Sigmoid colon (tissue), 7 donors: ENCODE results near the gene ATP10A. TPM values are rescaled to one million over a fixed set of nuclear protein-coding genes. Genes with fewer than 3 reads are reported as not detected.

Source experiments
- DNase-seq: peaks from one replicate; pipeline ENCODE4 v3.0.0-alpha.2; 2019
- H3K27ac ChIP-seq, 4 donors: fragments of 200-600 bp; sonication (generic); one replicate each; pipeline ENCODE4 v1.5.1; 2016 to 2019; ENCODE audit warnings: mild to moderate bottlenecking in 1 of 4
- H3K27me3 ChIP-seq, 3 donors: fragments of 200-600 bp; sonication (generic); one replicate each; pipeline ENCODE4 v1.5.1; 2019; ENCODE audit warnings: mild to moderate bottlenecking in 1 of 3
- H3K36me3 ChIP-seq, 4 donors: fragments of 200-600 bp; sonication (generic); one replicate each; pipeline ENCODE4 v1.5.1; 2016 to 2019
- H3K4me1 ChIP-seq, 4 donors: fragments of 200-600 bp; sonication (generic); one replicate each; pipeline ENCODE4 v1.5.1; 2017 to 2019
- H3K4me3 ChIP-seq, 4 donors: fragments of 200-600 bp; sonication (generic); one replicate each; pipeline ENCODE4 v1.5.1; 2017 to 2019; ENCODE audit warnings: mild to moderate bottlenecking in 2 of 4, moderate library complexity in 1 of 4
- H3K9me3 ChIP-seq, 4 donors: fragments of 200-600 bp in 3 of 4; sonication (generic) in 3 of 4; one replicate each; pipeline versions ENCODE4 v1.5.1 to v1.6.1; 2013 to 2019
- CTCF ChIP-seq, 4 experiments: fragments of 450-650 bp in 3 of 4; fragments of 200-600 bp in 1 of 4; IDR thresholded peaks; one replicate each; pipeline ENCODE4 v1.5.1; 2016 to 2019; ENCODE audit warnings: antibody characterized with exemption in 4 of 4, mild to moderate bottlenecking in 3 of 4, moderate library complexity in 2 of 4
- EP300 ChIP-seq, 4 donors: sonication (generic); formaldehyde crosslinking; IDR thresholded peaks; one replicate each; pipeline ENCODE4 v1.6.1; 2017; ENCODE audit warnings: antibody characterized with exemption in 4 of 4
- POLR2A ChIP-seq, 2 donors: fragments of 450-650 bp; IDR thresholded peaks; one replicate each; pipeline ENCODE4 v1.6.1; 2016; ENCODE audit warnings: antibody characterized with exemption in 2 of 2, mild to moderate bottlenecking in 2 of 2, moderate library complexity in 2 of 2
- POLR2AphosphoS5 ChIP-seq, 4 donors: sonication (generic); formaldehyde crosslinking; IDR thresholded peaks; one replicate each; pipeline ENCODE4 v1.6.1; 2017; ENCODE audit warnings: antibody characterized with exemption in 4 of 4
- WGBS, 2 donors: extraction: QIAGEN DNeasy Blood & Tissue Kit; methylation state at CpG; one replicate each; pipeline ENCODE4 v1.1.7; 2013; 5-methylcytosine and 5-hydroxymethylcytosine counted together
- intact Hi-C: fragments of 100-400 bp; cut with DNase I; formaldehyde crosslinking; loops from one replicate; pipeline ENCODE4 v1.15.1; 2023
- polyA plus RNA-seq, 3 donors: library from polyadenylated mRNA; stranded (reverse); fragments of 200-250 nt; gene quantifications; one replicate each; pipeline ENCODE4 v1.2.3, GENCODE V29; 2013
- total RNA-seq, 4 donors: library from RNA; depleted of rRNA; stranded (reverse); fragments of >200 nt; gene quantifications; one replicate each; pipeline ENCODE4 v1.1.0, GENCODE V29; 2016
- donor health status: healthy with polysubstance abuse.
- donor health status: Bipolar disorder and iron deficiency.
- donor health status: healthy.

Gene ATP10A
- total and polyA plus RNA-seq, 7 donors = 0.23 to 7.7 (median 2.9) TPM

GRCh38 chr15:25677719-25678499, 185.2 kb downstream of the ATP10A start:
- Histone ChIP-seq H3K36me3 (peaks cover 0 to 16% (median 6%) of the 10 kb centered on the region in 4 donors), H3K4me3 (no peak overlapping the region), H3K9me3 (no peaks in the 10 kb centered on the region), H3K27ac (no peak overlapping the region), H3K4me1 (peaks cover 0 to 25% (median 20%) of the 10 kb centered on the region in 4 donors), H3K27me3 (no peaks in the 10 kb centered on the region)
- TF ChIP-seq EP300 (IDR thresholded peaks at IDR 0.05) = no peak
- TF ChIP-seq POLR2A (IDR thresholded peaks at IDR 0.05) = no peak
- TF ChIP-seq POLR2AphosphoS5 (IDR thresholded peaks at IDR 0.05) = no peak
- no peak for TF ChIP-seq CTCF (IDR thresholded peaks at IDR 0.05)
- peak; percentile 34 for DNase-seq
- intact Hi-C loops = loop anchor here (10.0 kb wide), 1 partner anchor 187 kb away; the partner anchor contains the start of gene ATP10A
- WGBS, 2 donors = 69 to 75% methylated on average over 9 of the region's 9 CpGs

GRCh38 chr15:25676070-25676469, 187.1 kb downstream of the ATP10A start:
- Histone ChIP-seq H3K27me3 (no peaks in the 10 kb centered on the region), H3K9me3 (no peaks in the 10 kb centered on the region), H3K4me3 (no peak overlapping the region), H3K27ac (peak overlapping the region in 2 of 4 donors; percentile 79 to 90), H3K36me3 (peaks cover 0 to 16% (median 6%) of the 10 kb centered on the region in 4 donors), H3K4me1 (peaks cover 0 to 31% (median 20%) of the 10 kb centered on the region in 4 donors)
- no peak for TF ChIP-seq CTCF (IDR thresholded peaks at IDR 0.05)
- no peak for TF ChIP-seq EP300 (IDR thresholded peaks at IDR 0.05)
- no peak for TF ChIP-seq POLR2A (IDR thresholded peaks at IDR 0.05)
- TF ChIP-seq POLR2AphosphoS5 (IDR thresholded peaks at IDR 0.05) = no peak
- DNase-seq = no peak
- 83 to 94% methylated on average over 8 of the region's 8 CpGs for WGBS, 2 donors
- intact Hi-C loops = loop anchor here (10.0 kb wide), 1 partner anchor 189 kb away; the partner anchor contains the start of gene ATP10A

GRCh38 chr15:25675396-25675795, 187.7 kb downstream of the ATP10A start:
- TF ChIP-seq POLR2AphosphoS5 (IDR thresholded peaks at IDR 0.05) (no peak), CTCF (IDR thresholded peaks at IDR 0.05) (no peak), EP300 (IDR thresholded peaks at IDR 0.05) (no peak), POLR2A (IDR thresholded peaks at IDR 0.05) (no peak)
- Histone ChIP-seq H3K36me3 (peaks cover 0 to 16% (median 6%) of the 10 kb centered on the region in 4 donors), H3K27me3 (no peaks in the 10 kb centered on the region), H3K4me3 (no peak overlapping the region), H3K9me3 (no peaks in the 10 kb centered on the region), H3K4me1 (peaks cover 0 to 38% (median 27%) of the 10 kb centered on the region in 4 donors), H3K27ac (peak overlapping the region; percentile 48 to 90 (median 72))
- WGBS, 2 donors = 80% methylated on average over 8 of the region's 8 CpGs
- intact Hi-C loops = loop anchor here (10.0 kb wide), 1 partner anchor 189 kb away; the partner anchor contains the start of gene ATP10A
- DNase-seq = no peak

DNA sequence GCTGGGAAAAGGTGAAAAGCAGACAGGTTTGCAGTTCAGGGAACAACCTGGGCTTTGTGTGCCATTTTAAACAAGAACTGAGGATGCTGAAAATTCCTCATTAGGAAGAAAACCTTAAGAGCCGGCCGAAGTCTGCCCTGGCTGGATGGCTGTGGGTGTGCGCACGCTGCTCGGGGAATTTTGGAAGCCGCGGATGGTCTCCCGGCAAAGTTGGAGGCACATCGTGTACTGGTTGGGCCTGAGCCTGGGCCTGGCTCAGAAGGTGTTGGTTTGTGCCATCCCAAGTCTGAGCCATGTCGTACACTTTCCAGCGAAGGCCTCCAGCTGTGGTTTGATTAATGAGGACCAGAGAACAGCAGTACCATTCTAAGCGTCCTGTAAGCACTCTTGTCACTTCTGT, 188.2 kb downstream of the ATP10A start:
- H3K4me3 ChIP-seq = no peak overlapping the region
- H3K27ac ChIP-seq = peak overlapping the region; percentile 48 to 90 (median 72)
- TF ChIP-seq POLR2AphosphoS5 (IDR thresholded peaks at IDR 0.05) (peak; percentile 45 to 80 (median 64)), EP300 (IDR thresholded peaks at IDR 0.05) (peak in 2 of 4 donors; percentile 12 to 48), POLR2A (IDR thresholded peaks at IDR 0.05) (no peak)
- intact Hi-C loops = loop anchor here (5.0 to 10.0 kb wide), 2 partner anchors 190 to 238 kb away; partner anchors contain the start of genes ATP10A and UBE3A
- WGBS, 2 donors = 86 to 90% methylated on average over 12 of the region's 12 CpGs
- peak; percentile 91 for DNase-seq
- H3K27me3 ChIP-seq = no peaks in the 10 kb centered on the region
- peaks cover 0 to 42% (median 32%) of the 10 kb centered on the region in 4 donors for H3K4me1 ChIP-seq
- H3K9me3 ChIP-seq = no peaks in the 10 kb centered on the region
- H3K36me3 ChIP-seq = peaks cover 0 to 16% (median 5%) of the 10 kb centered on the region in 4 donors

DNA sequence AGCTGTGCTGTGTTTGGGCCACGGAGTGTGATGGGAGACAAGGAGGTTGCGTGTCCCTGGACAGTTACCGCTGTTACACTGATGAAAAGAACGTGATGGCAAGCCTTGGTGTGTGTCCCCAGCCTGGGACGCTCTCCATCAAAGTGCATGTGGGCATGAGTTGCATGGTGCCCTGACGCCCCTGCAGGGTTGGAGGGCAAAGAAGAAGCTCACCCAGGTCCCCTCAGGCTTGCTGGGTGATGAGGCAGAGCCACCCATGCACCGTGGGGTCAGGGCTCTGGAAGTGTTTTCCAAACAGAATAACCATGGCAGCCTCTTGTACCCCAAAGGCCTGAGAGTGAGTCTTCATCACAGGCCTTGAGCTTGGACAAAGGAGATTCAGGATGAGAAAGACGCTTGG, 189.2 kb downstream of the ATP10A start:
- peaks cover 0 to 49% (median 39%) of the 10 kb centered on the region in 4 donors for H3K4me1 ChIP-seq
- no peaks in the 10 kb centered on the region for H3K9me3 ChIP-seq
- DNase-seq = no peak
- no peak overlapping the region for H3K4me3 ChIP-seq
- H3K36me3 ChIP-seq = peaks cover 0 to 10% (median under 1%) of the 10 kb centered on the region in 4 donors
- no peaks in the 10 kb centered on the region for H3K27me3 ChIP-seq
- peak overlapping the region; percentile 48 to 90 (median 72) for H3K27ac ChIP-seq
- intact Hi-C loops = loop anchor here (5.0 to 10.0 kb wide), 2 partner anchors 191 to 237 kb away; partner anchors contain the start of genes ATP10A and UBE3A
- TF ChIP-seq POLR2AphosphoS5 (IDR thresholded peaks at IDR 0.05) = no peak
- WGBS, 2 donors = 86 to 92% methylated on average over 8 of the region's 8 CpGs
